AG09319 (cell line): ENCODE results near the gene PLEKHA1.

Source experiments
- DNase-seq: peaks from one replicate; pipeline ENCODE4 v3.0.0-alpha.2; 2010; ENCODE audit warnings: low read depth; ENCODE audit errors: extremely low read depth
- TF ChIP-seq, protein P1 (sequence below): IDR thresholded peaks from 2 replicates; pipeline ENCODE4 v1.5.1; 2011; ENCODE audit warnings: low read depth, mild to moderate bottlenecking, inconsistent platforms, low read length, moderate library complexity

Gene PLEKHA1

GRCh38 chr10:122461729-122462532 lies 87.4 kb downstream of the PLEKHA1 start:
- no peak for DNase-seq
- TF ChIP-seq, protein P1, sequence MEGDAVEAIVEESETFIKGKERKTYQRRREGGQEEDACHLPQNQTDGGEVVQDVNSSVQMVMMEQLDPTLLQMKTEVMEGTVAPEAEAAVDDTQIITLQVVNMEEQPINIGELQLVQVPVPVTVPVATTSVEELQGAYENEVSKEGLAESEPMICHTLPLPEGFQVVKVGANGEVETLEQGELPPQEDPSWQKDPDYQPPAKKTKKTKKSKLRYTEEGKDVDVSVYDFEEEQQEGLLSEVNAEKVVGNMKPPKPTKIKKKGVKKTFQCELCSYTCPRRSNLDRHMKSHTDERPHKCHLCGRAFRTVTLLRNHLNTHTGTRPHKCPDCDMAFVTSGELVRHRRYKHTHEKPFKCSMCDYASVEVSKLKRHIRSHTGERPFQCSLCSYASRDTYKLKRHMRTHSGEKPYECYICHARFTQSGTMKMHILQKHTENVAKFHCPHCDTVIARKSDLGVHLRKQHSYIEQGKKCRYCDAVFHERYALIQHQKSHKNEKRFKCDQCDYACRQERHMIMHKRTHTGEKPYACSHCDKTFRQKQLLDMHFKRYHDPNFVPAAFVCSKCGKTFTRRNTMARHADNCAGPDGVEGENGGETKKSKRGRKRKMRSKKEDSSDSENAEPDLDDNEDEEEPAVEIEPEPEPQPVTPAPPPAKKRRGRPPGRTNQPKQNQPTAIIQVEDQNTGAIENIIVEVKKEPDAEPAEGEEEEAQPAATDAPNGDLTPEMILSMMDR: no peak

GRCh38 chr10:122462533-122463465 lies 88.3 kb downstream of the PLEKHA1 start:
- TF ChIP-seq, protein P1: no peak
- DNase-seq: no peak

DNA sequence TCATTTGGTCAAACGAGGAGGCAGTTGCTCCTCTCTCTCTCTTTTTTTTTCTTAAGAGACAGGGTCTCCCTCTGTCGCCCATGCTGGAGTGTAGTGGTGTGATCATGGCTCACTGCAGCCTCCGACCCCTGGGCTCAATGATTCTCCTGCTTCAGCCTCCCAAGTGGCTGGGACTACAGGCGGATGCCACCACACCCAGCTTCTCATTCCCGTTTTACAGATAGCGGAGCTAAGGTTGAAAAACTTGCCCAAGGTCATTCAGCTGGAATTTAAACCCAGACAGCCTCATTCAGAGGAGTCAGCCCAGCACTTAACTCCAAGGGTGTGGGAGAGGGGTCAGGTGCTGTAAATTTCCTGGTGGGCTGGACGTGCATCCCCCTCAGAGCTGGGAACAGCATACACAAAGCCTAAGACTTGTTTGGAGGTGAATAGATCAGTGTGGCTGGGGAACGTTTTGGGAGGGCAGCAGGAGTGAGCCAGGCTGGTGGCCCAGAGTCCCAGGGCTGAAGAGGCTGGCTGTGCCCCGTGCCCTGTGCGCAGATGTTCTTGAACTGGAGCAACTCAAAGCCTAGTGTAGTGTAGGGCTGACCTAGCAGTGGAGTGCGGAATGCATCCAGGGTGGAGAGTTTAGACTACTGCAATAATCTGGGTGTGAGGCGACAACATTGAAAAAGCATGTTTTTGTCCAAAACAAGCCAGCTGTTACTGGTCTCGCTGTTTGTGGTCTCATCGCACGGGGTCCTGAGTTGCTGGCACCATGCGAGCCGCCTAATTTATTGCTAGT lies 89.2 kb downstream of the PLEKHA1 start:
- DNase-seq: no peak
- TF ChIP-seq, protein P1: no peak

GRCh38 chr10:122464250-122464510 lies 89.7 kb downstream of the PLEKHA1 start:
- TF ChIP-seq, protein P1: no peak
- no peak for DNase-seq

- TF ChIP-seq, protein P1: no peak
- no peak for DNase-seq
Measured at GRCh38 chr10:122464586-122464985, 90.1 kb downstream of the PLEKHA1 start.

- TF ChIP-seq, protein P1: no peak
- DNase-seq: no peak
Measured at GRCh38 chr10:122465401-122466040, 91.0 kb downstream of the PLEKHA1 start.
